GM19193 (cell line): Measurements from ENCODE around the gene LY6G6D.
A peak's percentile ranks its signal among the peaks of the same experiment; 100 is the strongest.

Source experiments
- POLR2A ChIP-seq: IDR thresholded peaks from 4 replicates; pipeline ENCODE4 v1.6.1; 2011; ENCODE audit not compliant: insufficient read depth, insufficient read length; ENCODE audit errors: extremely low read depth

Gene LY6G6D

GRCh38 chr6:31723245-31723979 is 8.3 kb downstream of the LY6G6D start, which contains the start of gene MPIG6B:
Gene MPIG6B, plus strand, starts transcription at chr6:31723373. Its CDS starts 11 bp downstream, at chr6:31723384.
- no peak for TF ChIP-seq POLR2A

GRCh38 chr6:31723980-31724691 is 9.0 kb downstream of the LY6G6D start:
- no peak for TF ChIP-seq POLR2A

- TF ChIP-seq POLR2A = no peak
Measured at GRCh38 chr6:31725502-31726350, 10.6 kb downstream of the LY6G6D start.

DNA sequence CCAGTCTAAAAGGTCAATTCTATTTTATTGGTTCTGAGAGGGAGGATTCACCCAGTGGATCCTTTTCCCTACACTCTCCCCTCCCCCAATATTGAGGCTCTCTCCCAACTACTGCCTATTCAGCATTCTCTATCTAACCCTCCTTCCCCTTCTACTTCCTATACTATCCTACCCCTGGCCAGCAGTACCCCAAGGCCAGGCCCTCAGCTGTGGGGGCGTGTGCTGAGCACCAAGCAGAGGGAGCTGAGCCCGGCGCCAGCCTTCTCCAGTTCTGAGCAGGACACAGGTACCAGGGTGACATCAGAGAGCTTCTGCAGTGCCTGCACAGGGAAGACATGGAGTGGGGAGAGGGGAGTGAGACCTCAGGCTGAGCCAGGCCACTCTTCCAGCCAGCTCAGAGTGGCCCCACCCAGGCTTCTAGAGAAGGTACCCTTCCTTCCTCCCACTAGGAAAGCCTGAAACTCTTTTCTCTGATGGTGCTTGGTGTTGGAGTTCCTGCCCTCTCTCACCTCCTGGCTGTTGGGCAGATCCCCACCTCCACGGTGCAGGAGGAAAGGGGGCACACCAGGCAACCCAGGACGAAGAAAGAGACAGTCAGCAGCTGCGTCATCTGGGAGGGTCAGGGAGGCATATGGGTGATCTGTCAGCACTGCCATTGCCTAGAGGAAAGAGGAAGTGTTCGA is 12.0 kb downstream of the LY6G6D start:
- TF ChIP-seq POLR2A = peak; percentile 39

DNA sequence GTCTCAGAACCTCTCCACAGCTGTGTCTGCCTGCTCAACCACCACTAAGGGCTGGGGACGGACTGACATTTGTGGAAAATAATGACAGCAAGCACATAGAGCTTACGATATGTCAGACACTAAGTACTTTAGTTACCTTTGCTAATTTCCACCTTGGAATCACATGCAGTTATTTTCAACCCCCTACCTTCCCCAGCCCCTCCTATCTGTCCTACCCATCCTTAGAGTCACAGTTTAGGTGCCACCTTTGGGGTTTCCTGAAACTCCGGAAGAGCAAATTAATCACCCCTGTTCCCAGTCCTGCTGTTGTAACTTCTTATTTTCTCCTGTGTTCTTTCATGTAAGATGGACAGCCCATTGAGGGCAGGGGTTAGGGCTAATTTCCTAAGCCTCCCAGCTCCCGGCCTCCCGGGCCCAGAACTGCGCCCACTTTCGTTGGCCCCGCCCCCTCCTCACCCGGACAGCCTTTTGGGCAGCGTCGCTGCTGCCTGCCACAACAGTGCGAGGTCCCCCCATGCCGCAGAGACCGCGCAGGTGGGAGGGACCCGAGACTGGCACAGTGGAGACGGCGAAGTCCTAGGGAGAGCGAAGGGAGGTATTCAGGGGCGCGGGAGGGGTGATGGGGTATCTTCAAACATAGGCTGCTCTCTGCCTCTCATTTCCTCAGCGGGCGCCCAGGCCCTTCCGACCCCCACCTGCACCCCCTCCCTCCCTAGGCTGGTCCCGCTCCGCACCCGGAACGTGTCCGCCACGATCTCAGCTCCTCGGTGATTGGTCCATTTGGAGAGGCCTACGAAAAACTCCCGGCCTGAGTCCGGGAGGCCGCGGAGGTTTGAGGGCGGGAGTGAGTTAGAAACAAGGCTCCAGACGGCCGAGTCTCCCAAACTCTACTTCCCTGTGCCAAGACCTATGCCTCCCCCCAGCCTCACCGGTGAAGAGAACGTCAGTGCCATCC is 12.8 kb downstream of the LY6G6D start:
- TF ChIP-seq POLR2A = no peak

- no peak for TF ChIP-seq POLR2A
Measured at GRCh38 chr6:31728767-31729514, 13.8 kb downstream of the LY6G6D start, which contains the start of gene DDAH2. Gene DDAH2, minus strand, starts transcription at chr6:31729299. Its CDS starts 138 bp downstream, at chr6:31729161.

DNA sequence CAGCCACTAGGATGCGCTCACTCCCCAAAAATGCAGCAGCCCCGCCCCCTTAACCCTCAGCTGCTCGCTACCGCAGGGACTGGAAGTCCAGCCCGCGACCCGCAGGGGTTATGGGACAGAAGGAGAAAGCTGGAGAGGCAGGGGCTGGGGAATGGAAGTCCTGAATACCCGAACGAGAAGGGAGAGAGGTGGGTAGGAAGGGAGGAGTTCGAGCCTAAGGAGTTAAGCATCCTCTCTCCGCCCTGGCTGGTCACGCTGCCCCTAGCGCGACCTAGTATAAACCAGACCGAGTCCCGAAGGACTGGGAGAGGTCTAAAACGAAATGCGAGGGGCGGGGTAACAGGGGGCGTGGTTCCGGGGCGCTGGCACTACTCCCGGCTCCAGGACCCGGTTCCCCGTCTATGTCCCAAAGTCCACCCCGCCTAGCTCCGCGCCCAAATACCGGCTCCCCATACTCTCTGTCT is 14.4 kb downstream of the LY6G6D start:
- TF ChIP-seq POLR2A = no peak

DNA sequence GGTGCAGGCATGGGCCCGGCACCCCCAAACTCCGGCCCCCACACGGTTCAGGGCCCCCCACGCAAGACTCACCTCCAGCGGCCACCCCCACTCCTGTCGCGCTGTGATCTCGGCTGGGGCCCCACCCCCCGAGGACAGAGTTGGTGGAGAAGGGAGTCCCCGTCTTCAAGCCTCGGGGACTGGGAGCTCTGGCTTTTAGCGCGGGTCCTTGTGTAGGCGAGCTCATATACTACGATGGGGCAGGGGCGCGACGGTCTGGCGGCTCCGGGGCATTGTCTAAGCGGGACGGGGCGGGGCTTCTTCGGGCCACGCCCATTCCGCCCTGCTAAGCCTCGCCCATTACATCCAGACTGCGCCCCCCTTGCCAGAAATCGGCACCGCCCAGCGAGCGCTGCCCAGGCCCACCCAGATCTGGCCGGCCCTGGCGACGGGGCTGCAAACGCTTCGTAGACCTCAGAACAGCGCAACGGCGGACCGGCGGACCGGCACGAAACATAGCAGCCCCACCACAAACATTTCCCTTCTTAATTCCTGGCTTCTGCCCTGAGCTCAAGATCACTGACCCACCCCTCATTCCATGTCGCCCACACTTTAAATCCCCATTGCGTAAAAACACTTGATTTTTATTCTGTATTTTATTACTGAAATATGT is 15.0 kb downstream of the LY6G6D start:
- TF ChIP-seq POLR2A = peak; percentile 49

- TF ChIP-seq POLR2A = no peak
Measured at GRCh38 chr6:31730631-31731086, 15.5 kb downstream of the LY6G6D start.

DNA sequence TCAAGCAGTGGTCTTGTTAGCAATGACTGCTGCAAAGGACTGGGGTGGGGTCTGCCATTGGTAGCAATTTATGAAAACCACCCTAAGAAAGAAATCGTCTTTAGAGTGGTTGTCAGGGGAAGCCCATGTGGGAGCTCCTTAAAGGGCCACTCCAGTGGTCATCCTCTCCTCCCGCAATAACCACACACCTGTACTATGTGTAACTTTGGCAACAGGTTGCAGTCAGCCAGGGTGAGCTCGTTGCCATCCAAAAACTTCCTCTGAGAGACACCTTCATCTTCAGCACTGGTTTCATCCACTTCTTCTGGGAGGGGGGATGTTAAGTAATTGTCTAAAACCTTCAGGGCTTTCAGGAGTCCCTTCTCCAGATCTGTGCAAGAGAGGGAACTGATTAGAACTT is 16.9 kb downstream of the LY6G6D start:
- TF ChIP-seq POLR2A = no peak

- TF ChIP-seq POLR2A = no peak
Measured at GRCh38 chr6:31733734-31734133, 18.6 kb downstream of the LY6G6D start.

- no peak for TF ChIP-seq POLR2A
Measured at GRCh38 chr6:31734247-31734820, 19.2 kb downstream of the LY6G6D start.
